ENCODE results near the gene CHL1.

Gene CHL1

GRCh38 chr3:317012-317411 lies 120.4 kb downstream of the CHL1 start:
- H3K4me1 ChIP-seq (ENCODE audit: control insufficient read depth, insufficient read depth, low read length), result no peaks in the 10 kb centered on the region
- H3K4me3 ChIP-seq (ENCODE audit: low read length), result no peak overlapping the region
- H3K36me3 ChIP-seq (ENCODE audit: insufficient read depth, low read length), result no peaks in the 10 kb centered on the region
- no peak overlapping the region for H3K9ac ChIP-seq (ENCODE audit: low read depth, low read length)
- H3K4me2 ChIP-seq (ENCODE audit: low read length), result no peak overlapping the region
- no peaks in the 10 kb centered on the region for H3K27me3 ChIP-seq (ENCODE audit: control insufficient read depth, insufficient read depth, low read length)
- H3K9me3 ChIP-seq (replicated peaks; ENCODE audit: low read length), result no peaks in the 10 kb centered on the region

GRCh38 chr3:318903-319302 lies 122.3 kb downstream of the CHL1 start:
- no peaks in the 10 kb centered on the region for H3K9me3 ChIP-seq (replicated peaks; ENCODE audit: low read length)
- H3K4me3 ChIP-seq (ENCODE audit: low read length), result no peak overlapping the region
- no peaks in the 10 kb centered on the region for H3K36me3 ChIP-seq (ENCODE audit: insufficient read depth, low read length)
- no peaks in the 10 kb centered on the region for H3K27me3 ChIP-seq (ENCODE audit: control insufficient read depth, insufficient read depth, low read length)
- H3K9ac ChIP-seq (ENCODE audit: low read depth, low read length), result no peak overlapping the region
- H3K4me1 ChIP-seq (ENCODE audit: control insufficient read depth, insufficient read depth, low read length), result no peaks in the 10 kb centered on the region
- no peak overlapping the region for H3K4me2 ChIP-seq (ENCODE audit: low read length)

- Histone ChIP-seq H3K27me3 (ENCODE audit: control insufficient read depth, insufficient read depth, low read length) (no peaks in the 10 kb centered on the region), H3K9me3 (replicated peaks; ENCODE audit: low read length) (no peaks in the 10 kb centered on the region), H3K9ac (ENCODE audit: low read depth, low read length) (no peak overlapping the region), H3K36me3 (ENCODE audit: insufficient read depth, low read length) (no peaks in the 10 kb centered on the region), H3K4me2 (ENCODE audit: low read length) (no peak overlapping the region), H3K4me3 (ENCODE audit: low read length) (no peak overlapping the region), H3K4me1 (ENCODE audit: control insufficient read depth, insufficient read depth, low read length) (no peaks in the 10 kb centered on the region)
Observed at GRCh38 chr3:324423-324822, 127.9 kb downstream of the CHL1 start.

GRCh38 chr3:325495-325894 lies 128.9 kb downstream of the CHL1 start:
- Histone ChIP-seq H3K9ac (ENCODE audit: low read depth, low read length) (no peak overlapping the region), H3K9me3 (replicated peaks; ENCODE audit: low read length) (no peaks in the 10 kb centered on the region), H3K4me1 (ENCODE audit: control insufficient read depth, insufficient read depth, low read length) (no peaks in the 10 kb centered on the region), H3K36me3 (ENCODE audit: insufficient read depth, low read length) (no peaks in the 10 kb centered on the region), H3K4me2 (ENCODE audit: low read length) (no peak overlapping the region), H3K27me3 (ENCODE audit: control insufficient read depth, insufficient read depth, low read length) (no peaks in the 10 kb centered on the region), H3K4me3 (ENCODE audit: low read length) (no peak overlapping the region)

GRCh38 chr3:330494-331115 lies 134.0 kb downstream of the CHL1 start:
- Histone ChIP-seq H3K4me2 (ENCODE audit: low read length) (no peak overlapping the region), H3K4me3 (ENCODE audit: low read length) (no peak overlapping the region), H3K27me3 (ENCODE audit: control insufficient read depth, insufficient read depth, low read length) (no peaks in the 10 kb centered on the region), H3K36me3 (ENCODE audit: insufficient read depth, low read length) (no peaks in the 10 kb centered on the region), H3K9ac (ENCODE audit: low read depth, low read length) (no peak overlapping the region), H3K4me1 (ENCODE audit: control insufficient read depth, insufficient read depth, low read length) (no peaks in the 10 kb centered on the region), H3K9me3 (replicated peaks; ENCODE audit: low read length) (no peaks in the 10 kb centered on the region)

- Histone ChIP-seq H3K36me3 (ENCODE audit: insufficient read depth, low read length) (no peaks in the 10 kb centered on the region), H3K9me3 (replicated peaks; ENCODE audit: low read length) (no peaks in the 10 kb centered on the region), H3K27me3 (ENCODE audit: control insufficient read depth, insufficient read depth, low read length) (no peaks in the 10 kb centered on the region), H3K9ac (ENCODE audit: low read depth, low read length) (no peak overlapping the region), H3K4me2 (ENCODE audit: low read length) (no peak overlapping the region), H3K4me1 (ENCODE audit: control insufficient read depth, insufficient read depth, low read length) (no peaks in the 10 kb centered on the region), H3K4me3 (ENCODE audit: low read length) (no peak overlapping the region)
Observed at GRCh38 chr3:331881-332280, 135.3 kb downstream of the CHL1 start.

- Histone ChIP-seq H3K36me3 (ENCODE audit: insufficient read depth, low read length) (no peaks in the 10 kb centered on the region), H3K4me2 (ENCODE audit: low read length) (no peak overlapping the region), H3K9me3 (replicated peaks; ENCODE audit: low read length) (no peaks in the 10 kb centered on the region), H3K27me3 (ENCODE audit: control insufficient read depth, insufficient read depth, low read length) (no peaks in the 10 kb centered on the region), H3K9ac (ENCODE audit: low read depth, low read length) (no peak overlapping the region), H3K4me3 (ENCODE audit: low read length) (no peak overlapping the region), H3K4me1 (ENCODE audit: control insufficient read depth, insufficient read depth, low read length) (no peaks in the 10 kb centered on the region)
Observed at GRCh38 chr3:332701-333100, 136.1 kb downstream of the CHL1 start.

GRCh38 chr3:335240-335639 lies 138.7 kb downstream of the CHL1 start:
- Histone ChIP-seq H3K9me3 (replicated peaks; ENCODE audit: low read length) (no peaks in the 10 kb centered on the region), H3K4me1 (ENCODE audit: control insufficient read depth, insufficient read depth, low read length) (no peaks in the 10 kb centered on the region), H3K4me2 (ENCODE audit: low read length) (no peak overlapping the region), H3K36me3 (ENCODE audit: insufficient read depth, low read length) (no peaks in the 10 kb centered on the region), H3K4me3 (ENCODE audit: low read length) (no peak overlapping the region), H3K27me3 (ENCODE audit: control insufficient read depth, insufficient read depth, low read length) (no peaks in the 10 kb centered on the region), H3K9ac (ENCODE audit: low read depth, low read length) (no peak overlapping the region)

GRCh38 chr3:339351-339750 lies 142.8 kb downstream of the CHL1 start:
- Histone ChIP-seq H3K4me2 (ENCODE audit: low read length) (no peak overlapping the region), H3K4me3 (ENCODE audit: low read length) (no peak overlapping the region), H3K4me1 (ENCODE audit: control insufficient read depth, insufficient read depth, low read length) (no peaks in the 10 kb centered on the region), H3K36me3 (ENCODE audit: insufficient read depth, low read length) (no peaks in the 10 kb centered on the region), H3K9ac (ENCODE audit: low read depth, low read length) (no peak overlapping the region), H3K9me3 (replicated peaks; ENCODE audit: low read length) (no peaks in the 10 kb centered on the region), H3K27me3 (ENCODE audit: control insufficient read depth, insufficient read depth, low read length) (no peaks in the 10 kb centered on the region)

- no peak overlapping the region for H3K4me3 ChIP-seq (ENCODE audit: low read length)
- no peaks in the 10 kb centered on the region for H3K36me3 ChIP-seq (ENCODE audit: insufficient read depth, low read length)
- no peaks in the 10 kb centered on the region for H3K9me3 ChIP-seq (replicated peaks; ENCODE audit: low read length)
- H3K27me3 ChIP-seq (ENCODE audit: control insufficient read depth, insufficient read depth, low read length), result no peaks in the 10 kb centered on the region
- H3K4me2 ChIP-seq (ENCODE audit: low read length), result no peak overlapping the region
- H3K9ac ChIP-seq (ENCODE audit: low read depth, low read length), result no peak overlapping the region
- no peaks in the 10 kb centered on the region for H3K4me1 ChIP-seq (ENCODE audit: control insufficient read depth, insufficient read depth, low read length)
Observed at GRCh38 chr3:341998-342397, 145.4 kb downstream of the CHL1 start.

- no peaks in the 10 kb centered on the region for H3K4me1 ChIP-seq (ENCODE audit: control insufficient read depth, insufficient read depth, low read length)
- no peak overlapping the region for H3K4me2 ChIP-seq (ENCODE audit: low read length)
Observed at GRCh38 chr3:346186-346585, 149.6 kb downstream of the CHL1 start.

GRCh38 chr3:347581-347980 lies 151.0 kb downstream of the CHL1 start:
- Histone ChIP-seq H3K27me3 (ENCODE audit: control insufficient read depth, insufficient read depth, low read length) (no peaks in the 10 kb centered on the region), H3K4me2 (ENCODE audit: low read length) (no peak overlapping the region), H3K4me1 (ENCODE audit: control insufficient read depth, insufficient read depth, low read length) (no peaks in the 10 kb centered on the region), H3K36me3 (ENCODE audit: insufficient read depth, low read length) (no peaks in the 10 kb centered on the region), H3K4me3 (ENCODE audit: low read length) (no peak overlapping the region), H3K9me3 (replicated peaks; ENCODE audit: low read length) (no peaks in the 10 kb centered on the region), H3K9ac (ENCODE audit: low read depth, low read length) (no peak overlapping the region)

More at GRCh38 chr3:346186-346585, 149.6 kb downstream of the CHL1 start:
- H3K9ac ChIP-seq (ENCODE audit: low read depth, low read length), result no peak overlapping the region
- no peak overlapping the region for H3K4me3 ChIP-seq (ENCODE audit: low read length)
- H3K27me3 ChIP-seq (ENCODE audit: control insufficient read depth, insufficient read depth, low read length), result no peaks in the 10 kb centered on the region
- H3K9me3 ChIP-seq (replicated peaks; ENCODE audit: low read length), result no peaks in the 10 kb centered on the region
- H3K36me3 ChIP-seq (ENCODE audit: insufficient read depth, low read length), result no peaks in the 10 kb centered on the region
